Mucosa of descending colon (tissue), 3 donors: ENCODE data around the gene EZR. TPM values are rescaled to one million over a fixed set of nuclear protein-coding genes. Genes with fewer than 3 reads are reported as not detected.

ENCODE experiments used
- ATAC-seq: fragments of 200-7000 bp; cut with Tn5 transposase; one replicate; pipeline ENCODE4 v1.9.1; 2020; ENCODE audit warnings: mild to moderate bottlenecking, moderate library complexity
- DNase-seq, 3 donors: peaks; one replicate each; pipeline ENCODE4 v3.0.0-alpha.2; 2020
- H3K36me3 ChIP-seq: fragments of 200-600 bp; one replicate; pipeline ENCODE4 v1.8.0; 2021; ENCODE audit warnings: low read depth, mild to moderate bottlenecking
- H3K4me1 ChIP-seq: fragments of 200-600 bp; one replicate; pipeline ENCODE4 v1.8.0; 2021; ENCODE audit warnings: low read depth, mild to moderate bottlenecking
- H3K4me3 ChIP-seq: fragments of 200-600 bp; one replicate; pipeline ENCODE4 v1.8.0; 2021; ENCODE audit warnings: mild to moderate bottlenecking
- H3K9me3 ChIP-seq: fragments of 200-600 bp; one replicate; pipeline ENCODE4 v1.8.0; 2021; ENCODE audit warnings: mild to moderate bottlenecking
- CTCF ChIP-seq: fragments of 200-600 bp; IDR thresholded peaks from one replicate; pipeline ENCODE4 v1.8.0; 2022; ENCODE audit warnings: antibody characterized with exemption, mild to moderate bottlenecking
- intact Hi-C, 2 donors: fragments of 100-400 bp; cut with DNase I in 1 of 2; cut with micrococcal nuclease in 1 of 2; formaldehyde crosslinking; loops; one replicate each; pipeline versions ENCODE4 v1.11.0 to v1.11.1; 2022; cut with DNase I, micrococcal nuclease
- total RNA-seq, 3 donors: library from RNA; stranded (reverse); fragmentation: NEBNext Ultra II Directional in 2 of 3; extraction: Animal tissue kit (Norgen Biotek cat#: 25700) in 2 of 3; gene quantifications; one replicate each; pipeline versions ENCODE4 v1.2.1 to v1.2.4, GENCODE V29; 2021 to 2023
- donor health status: DM: no; HTN: no; CAD: no; lungs with moderate emphysema.
- donor health status: DM: no; HTN: no; CAD: no.
- donor health status: DM: no; HTN: yes; CAD: no.

The EZR gene
- total RNA-seq, 3 donors from 2014 or later, result 220 to 421 (median 334) TPM

GRCh38 chr6:158772851-158773371 lies 46.3 kb downstream of the EZR start:
- peaks cover 31% of the 10 kb centered on the region for H3K4me1 ChIP-seq
- no peak for TF ChIP-seq CTCF
- H3K36me3 ChIP-seq, result peaks cover 17% of the 10 kb centered on the region
- DNase-seq (peak; percentile 68 to 84 (median 69)), ATAC-seq (peak; percentile 81)
- intact Hi-C loops, result no loop called here
- no peak overlapping the region for H3K4me3 ChIP-seq
- H3K9me3 ChIP-seq, result no peaks in the 10 kb centered on the region

- Histone ChIP-seq H3K4me3 (no peak overlapping the region), H3K4me1 (peaks cover 31% of the 10 kb centered on the region), H3K36me3 (peaks cover 17% of the 10 kb centered on the region), H3K9me3 (no peaks in the 10 kb centered on the region)
- intact Hi-C loops, result no loop called here
- no peak for ATAC-seq
- TF ChIP-seq CTCF, result no peak
- peak in 1 of 3 donors; percentile 39 for DNase-seq
Measured at GRCh38 chr6:158772172-158772571, 47.0 kb downstream of the EZR start.

- intact Hi-C loops, result no loop called here
- no peak for TF ChIP-seq CTCF
- H3K9me3 ChIP-seq, result no peaks in the 10 kb centered on the region
- H3K36me3 ChIP-seq, result peaks cover 17% of the 10 kb centered on the region
- DNase-seq, result no peak
- no peak overlapping the region for H3K4me3 ChIP-seq
- peaks cover 31% of the 10 kb centered on the region for H3K4me1 ChIP-seq
- no peak for ATAC-seq
Measured at GRCh38 chr6:158771399-158772152, 47.6 kb downstream of the EZR start.

- no peak overlapping the region for H3K4me3 ChIP-seq
- no peak for TF ChIP-seq CTCF
- H3K36me3 ChIP-seq, result peaks cover 13% of the 10 kb centered on the region
- no peaks in the 10 kb centered on the region for H3K9me3 ChIP-seq
- peaks cover 31% of the 10 kb centered on the region for H3K4me1 ChIP-seq
- intact Hi-C loops, result no loop called here
- DNase-seq, result no peak
- ATAC-seq, result no peak
Measured at GRCh38 chr6:158770533-158771330, 48.4 kb downstream of the EZR start.

- Histone ChIP-seq H3K4me3 (no peak overlapping the region), H3K36me3 (peaks cover 17% of the 10 kb centered on the region), H3K4me1 (peaks cover 31% of the 10 kb centered on the region), H3K9me3 (no peaks in the 10 kb centered on the region)
- no peak for TF ChIP-seq CTCF
- ATAC-seq (no peak), DNase-seq (no peak)
- intact Hi-C loops, result no loop called here
Measured at GRCh38 chr6:158769771-158770432, 49.3 kb downstream of the EZR start.
